OCI-LY7 (cell line): Measurements from ENCODE around the gene NBEAL1.

Experiments
- EZH2phosphoT487 ChIP-seq: fragments of 200-600 bp; sonication (generic); IDR thresholded peaks from 2 replicates; pipeline ENCODE4 v1.6.1; 2018; ENCODE audit warnings: low read depth, borderline replicate concordance, mild to moderate bottlenecking, mixed run types, antibody characterized with exemption, low read length, moderate library complexity, mixed read lengths
- TF ChIP-seq, protein P1 (sequence below): fragments of 200-600 bp; sonication (generic); conservative IDR thresholded peaks from 2 replicates; pipeline ENCODE4 v1.5.1; 2014; ENCODE audit warnings: mild to moderate bottlenecking, antibody characterized with exemption, low read length, moderate library complexity, mixed read lengths

- TF ChIP-seq, protein P1, sequence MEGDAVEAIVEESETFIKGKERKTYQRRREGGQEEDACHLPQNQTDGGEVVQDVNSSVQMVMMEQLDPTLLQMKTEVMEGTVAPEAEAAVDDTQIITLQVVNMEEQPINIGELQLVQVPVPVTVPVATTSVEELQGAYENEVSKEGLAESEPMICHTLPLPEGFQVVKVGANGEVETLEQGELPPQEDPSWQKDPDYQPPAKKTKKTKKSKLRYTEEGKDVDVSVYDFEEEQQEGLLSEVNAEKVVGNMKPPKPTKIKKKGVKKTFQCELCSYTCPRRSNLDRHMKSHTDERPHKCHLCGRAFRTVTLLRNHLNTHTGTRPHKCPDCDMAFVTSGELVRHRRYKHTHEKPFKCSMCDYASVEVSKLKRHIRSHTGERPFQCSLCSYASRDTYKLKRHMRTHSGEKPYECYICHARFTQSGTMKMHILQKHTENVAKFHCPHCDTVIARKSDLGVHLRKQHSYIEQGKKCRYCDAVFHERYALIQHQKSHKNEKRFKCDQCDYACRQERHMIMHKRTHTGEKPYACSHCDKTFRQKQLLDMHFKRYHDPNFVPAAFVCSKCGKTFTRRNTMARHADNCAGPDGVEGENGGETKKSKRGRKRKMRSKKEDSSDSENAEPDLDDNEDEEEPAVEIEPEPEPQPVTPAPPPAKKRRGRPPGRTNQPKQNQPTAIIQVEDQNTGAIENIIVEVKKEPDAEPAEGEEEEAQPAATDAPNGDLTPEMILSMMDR: no peak
- TF ChIP-seq EZH2phosphoT487: no peak
Measured at GRCh38 chr2:203170502-203170901, 155.8 kb downstream of the NBEAL1 start.
